ENCODE results near the gene ZNF680.
"Not testable (repeated sequence)": the region's sequence is repeated elsewhere in the genome, so short reads cannot be mapped to it uniquely, and the experiment has no call there.

The ZNF680 gene

DNA sequence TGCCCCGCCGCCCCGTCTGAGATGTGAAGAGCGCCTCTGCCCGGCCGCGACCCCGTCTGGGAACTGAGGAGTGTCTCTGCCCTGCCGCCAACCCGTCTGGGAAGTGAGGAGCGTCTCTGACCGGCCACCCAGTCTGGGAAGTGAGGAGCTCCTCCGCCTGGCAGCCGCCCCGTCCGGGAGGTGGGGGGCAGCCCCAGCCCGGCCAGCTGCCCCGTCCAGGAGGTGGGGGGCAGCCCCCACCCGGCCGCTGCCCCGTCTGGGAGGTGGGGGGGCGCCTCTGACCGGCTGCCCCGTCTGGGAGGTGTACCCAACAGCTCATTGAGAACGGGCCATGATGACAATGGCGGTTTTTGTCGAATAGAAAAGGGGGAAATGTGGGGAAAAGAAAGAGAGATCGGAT is 8.7 kb downstream of the ZNF680 start:
- DNase-seq: not testable (repeated sequence)

DNA sequence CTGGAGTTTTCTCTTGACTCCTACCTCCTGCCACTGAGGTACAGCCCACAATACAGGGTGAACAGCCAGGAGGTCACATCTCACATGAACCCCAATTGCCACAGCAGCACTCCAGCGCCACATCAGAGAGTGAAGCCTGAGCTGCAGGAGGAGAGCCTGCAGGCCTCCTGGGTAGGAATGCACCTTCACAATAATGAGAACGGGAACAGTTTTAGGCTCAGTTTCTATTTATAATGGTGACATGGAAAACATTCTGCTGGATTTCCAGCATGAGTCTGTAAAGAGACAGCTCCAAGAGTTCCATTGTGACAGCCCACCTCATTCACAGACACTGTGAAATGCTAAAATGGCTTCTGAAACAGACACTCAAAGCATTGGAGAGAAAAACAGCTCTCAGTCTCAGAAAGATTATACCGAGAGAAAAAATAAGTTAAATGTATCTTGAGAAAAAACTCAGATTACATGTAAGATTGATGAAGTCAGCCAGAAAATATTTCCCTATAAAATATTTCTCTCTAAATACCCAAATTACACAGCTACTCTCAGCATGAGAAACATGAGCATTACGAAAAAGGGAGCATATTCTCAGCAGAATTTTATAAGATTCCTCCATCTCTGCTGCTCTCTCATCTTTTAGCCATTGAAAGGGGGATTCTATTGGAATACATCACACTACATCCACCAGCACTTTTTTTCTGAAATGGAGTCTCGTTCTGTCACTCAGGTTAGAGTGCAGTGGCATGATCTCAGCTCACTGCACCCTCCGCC is 11.3 kb downstream of the ZNF680 start:
- DNase-seq: no peak

- DNase-seq: no peak
These were observed 18.9 kb downstream of the ZNF680 start for GRCh38 chr7:64544010-64544409.

DNA sequence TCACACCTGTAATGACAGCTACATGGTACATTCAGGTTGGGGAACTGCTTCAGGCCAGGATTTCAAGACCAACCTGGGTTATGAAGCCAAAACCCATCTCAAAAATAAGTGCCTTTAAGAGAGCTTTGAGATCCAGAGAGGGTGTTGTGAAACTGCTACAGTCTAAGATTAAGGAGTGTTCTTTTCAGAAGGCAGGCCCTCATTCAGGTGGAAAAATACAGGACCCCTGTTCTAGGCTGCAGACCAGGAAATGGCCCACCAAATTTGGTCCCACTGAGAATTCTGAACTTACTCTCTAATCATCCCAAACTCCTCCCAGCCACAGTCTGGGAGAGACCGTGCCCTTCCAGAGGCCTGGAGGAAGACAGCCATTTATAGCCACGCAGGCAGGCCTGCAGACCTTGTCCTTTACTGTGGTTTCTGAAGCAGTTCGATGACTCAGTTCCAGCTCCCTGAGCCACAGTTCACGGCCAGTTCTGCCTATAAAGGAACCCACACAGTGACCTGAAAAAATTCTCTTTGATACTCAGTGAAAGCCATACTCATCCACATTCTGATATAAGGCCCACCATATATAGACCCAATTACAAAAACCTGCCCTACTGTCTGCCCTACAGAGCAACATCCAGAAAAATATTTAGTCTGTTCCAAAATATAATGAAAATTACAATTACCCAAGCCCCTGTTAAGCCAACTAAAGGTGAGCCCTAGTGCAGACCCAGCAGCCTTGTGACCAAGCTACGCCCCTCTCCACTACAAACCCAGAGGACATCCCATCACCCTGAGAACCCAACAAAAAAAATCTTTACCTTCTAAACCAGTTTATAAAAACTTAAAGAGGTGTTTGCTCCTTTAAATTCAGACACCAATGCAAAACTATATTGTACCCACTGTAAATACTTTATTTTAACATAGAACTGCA is 21.2 kb downstream of the ZNF680 start:
- DNase-seq: no peak

DNA sequence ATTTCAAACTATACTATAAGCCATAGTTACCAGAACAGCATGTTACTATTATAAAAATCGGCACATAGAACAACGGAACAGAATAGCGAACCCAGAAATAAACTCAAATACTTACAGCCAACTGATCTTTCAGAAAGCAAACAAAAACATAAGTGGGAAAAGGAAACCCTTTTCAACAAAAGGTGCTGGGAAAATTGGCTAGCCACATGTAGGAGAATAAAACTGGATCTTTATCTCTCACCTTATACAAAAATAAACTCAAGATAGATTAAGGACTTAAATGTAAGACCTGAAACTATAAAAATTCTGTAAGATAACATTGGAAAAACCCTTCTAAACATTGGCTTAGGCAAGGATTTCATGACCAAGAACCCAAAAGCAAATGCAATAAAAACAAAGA is 29.1 kb downstream of the ZNF680 start:
- no peak for DNase-seq

- DNase-seq: no peak
These were observed 34.1 kb downstream of the ZNF680 start for GRCh38 chr7:64528770-64529169.

DNA sequence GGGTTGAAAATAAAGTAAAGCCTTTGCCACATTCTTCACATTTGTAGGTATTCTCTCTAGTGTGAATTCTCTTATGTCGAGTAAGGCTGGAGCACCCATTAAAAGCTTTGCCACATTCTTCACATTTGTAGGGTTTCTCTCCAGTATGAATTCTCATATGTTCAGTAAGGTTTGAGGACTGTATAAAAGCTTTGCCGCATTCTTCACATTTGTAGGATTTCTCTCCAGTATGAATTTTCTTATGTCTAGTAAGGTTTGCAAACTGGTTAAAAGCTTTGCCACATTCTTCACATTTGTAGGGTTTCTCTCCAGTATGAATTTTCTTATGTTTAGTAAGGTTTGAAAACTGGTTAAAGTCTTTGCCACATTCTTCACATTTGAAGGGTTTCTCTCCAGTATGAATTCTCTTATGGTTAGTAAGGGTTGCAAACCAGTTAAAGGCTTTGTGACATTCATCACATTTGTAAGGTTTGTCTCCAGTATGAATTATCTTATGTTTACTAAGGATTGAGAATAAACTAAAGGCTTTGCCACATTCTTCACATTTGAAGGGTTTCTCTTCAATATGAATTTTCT is 41.4 kb downstream of the ZNF680 start:
- no peak for DNase-seq

- DNase-seq: no peak
These were observed 46.4 kb downstream of the ZNF680 start for GRCh38 chr7:64516451-64516850.

- DNase-seq: no peak
These were observed 47.1 kb downstream of the ZNF680 start for GRCh38 chr7:64515781-64516180.

GRCh38 chr7:64515330-64515729 is 47.5 kb downstream of the ZNF680 start:
- no peak for DNase-seq

DNA sequence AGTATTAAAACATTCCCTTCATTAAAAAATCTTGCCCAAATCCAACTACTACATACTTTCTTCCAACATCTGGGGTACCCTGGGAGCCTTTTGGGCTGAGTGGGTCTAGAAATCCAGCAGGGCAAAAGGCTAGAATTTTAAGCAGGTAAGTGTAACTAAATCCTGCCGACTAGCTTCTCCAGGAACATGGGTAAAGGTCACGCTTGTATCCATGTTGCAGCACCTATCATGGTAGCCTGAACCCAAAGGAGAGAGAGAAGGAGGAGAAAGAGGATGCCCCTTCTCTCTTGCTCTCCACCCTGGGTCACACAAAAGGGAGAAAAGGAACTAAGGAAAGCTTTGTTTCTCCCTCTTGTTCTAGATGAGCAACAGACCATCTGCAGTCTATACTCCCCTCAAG is 53.3 kb downstream of the ZNF680 start:
- DNase-seq: no peak

DNA sequence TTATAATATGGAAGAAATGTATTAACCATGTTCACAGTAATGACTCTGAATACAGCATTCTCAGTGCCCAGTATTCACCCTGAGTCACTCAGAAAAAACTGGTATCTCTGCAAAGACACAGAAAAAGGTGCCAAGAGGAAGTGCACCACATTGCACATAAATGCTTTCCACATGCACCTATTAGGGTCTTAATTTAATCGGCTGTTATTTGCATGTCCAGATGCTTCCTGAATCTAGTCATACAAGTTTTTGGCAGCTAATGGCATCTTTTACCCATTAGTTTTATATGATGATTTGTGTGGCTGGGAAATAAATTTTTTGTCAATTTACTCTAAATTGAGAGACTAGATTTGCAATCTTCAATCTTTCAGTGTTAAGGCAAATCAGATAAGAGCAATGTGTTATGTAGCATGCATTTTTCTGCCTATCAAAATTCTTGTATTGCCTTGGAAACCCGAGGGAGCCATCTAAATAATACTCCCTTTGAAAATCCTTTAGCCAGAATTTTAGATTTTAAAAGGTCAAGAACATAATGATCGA is 58.2 kb downstream of the ZNF680 start:
- no peak for DNase-seq

- no peak for DNase-seq
These were observed 64.6 kb downstream of the ZNF680 start for GRCh38 chr7:64498270-64498669.

- DNase-seq: no peak
These were observed 67.9 kb downstream of the ZNF680 start for GRCh38 chr7:64494912-64495461.

DNA sequence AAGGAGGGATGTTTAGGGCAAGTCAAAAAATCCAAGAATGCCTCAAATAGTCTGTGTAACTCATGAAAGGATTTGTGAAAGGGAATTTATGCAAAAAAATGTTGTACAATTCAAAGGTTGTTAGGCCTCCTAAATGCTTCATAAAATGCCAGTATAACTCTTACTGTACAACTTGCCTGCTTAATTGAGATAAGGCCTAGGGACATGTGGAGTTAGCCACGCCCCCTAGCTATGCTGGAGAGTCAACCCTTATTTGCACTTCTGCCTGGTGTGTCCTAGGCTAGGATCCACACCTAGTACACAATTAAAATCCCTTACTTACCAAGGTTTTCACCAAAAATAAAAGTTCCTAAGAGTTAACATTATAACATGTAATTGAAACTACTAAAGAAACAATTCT is 77.2 kb downstream of the ZNF680 start:
- DNase-seq: no peak

Measured in activated naive CD4-positive, alpha-beta T cell treated with Interleukin-2 at 50 U/mL for 16 hours (primary cell).